ENCODE data around the gene ADCY10. TPM values are rescaled to one million over a fixed set of nuclear protein-coding genes. Genes with fewer than 3 reads are reported as not detected.

Gene ADCY10
- total and polyA plus RNA-seq, 2 of the 8 experiments (the other 6 are each of a cell fraction or from before 2014, with no cell fraction given): 0.02 TPM; not detected in 1

DNA sequence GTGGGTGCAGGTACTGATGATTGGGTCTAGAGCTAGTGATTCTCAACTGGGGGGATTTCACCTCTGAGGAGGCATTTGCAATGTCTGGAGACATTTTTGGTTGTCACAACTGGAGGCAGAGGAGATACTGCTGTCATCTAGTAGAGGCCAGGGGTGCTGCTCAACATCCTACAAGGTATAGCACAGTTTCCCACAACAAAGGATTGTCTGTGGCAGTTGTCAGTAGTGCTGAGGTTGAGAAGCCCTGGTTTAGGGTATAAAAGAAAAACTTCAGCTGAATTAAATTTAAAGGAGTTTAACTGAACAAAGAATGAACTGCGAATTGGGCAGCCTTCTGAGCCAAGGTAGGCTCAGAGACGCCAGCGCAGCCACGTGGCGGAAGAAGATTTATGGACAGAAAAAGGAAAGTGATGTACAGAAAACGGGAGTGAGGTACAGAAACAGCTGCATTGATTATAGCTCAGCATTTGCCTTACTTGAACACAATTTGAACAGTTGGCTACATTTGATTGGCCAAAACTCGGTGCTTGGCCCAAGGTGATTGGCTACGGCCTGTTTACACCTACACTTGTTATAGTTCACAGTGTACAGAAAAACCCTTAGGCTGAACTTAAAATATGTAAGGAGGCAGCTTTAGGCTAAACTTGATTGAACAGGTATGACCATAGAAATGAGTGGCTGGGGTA is 151.7 kb downstream of the ADCY10 start:
- ChIA-PET POLR2A (ENCODE audit: partially characterized antibody) (interaction anchor here (0.8 kb wide), 1 partner anchor 9 kb away, joined by 3 read pairs; no protein-coding TSS in a partner anchor), CTCF (ENCODE audit: partially characterized antibody) (interaction anchor here (0.8 to 1.9 kb wide), 7 partner anchors 35 to 320 kb away, joined by 3 to 11 read pairs (median 5); no protein-coding TSS in a partner anchor)
- H4K8ac ChIP-seq (ENCODE audit: extremely low read depth, insufficient read depth, low read length): no peak overlapping the region
- no peak overlapping the region for H2AK5ac ChIP-seq (ENCODE audit: low read depth, low read length)
- no peak overlapping the region for H3K23ac ChIP-seq (ENCODE audit: insufficient read length)
- no peak for FAIRE-seq
- no peaks in the 10 kb centered on the region; a peak in 1 of 7 replicates for H3K4me1 ChIP-seq (replicated peaks in 1 of 4; ENCODE audit: control insufficient read depth in 3 of 4, insufficient read depth in 4 of 4, low read length in 3 of 4)
- H3K9me3 ChIP-seq (ENCODE audit: insufficient read depth in 2 of 2, low read depth in 1 of 2, low read length in 1 of 2): no peaks in the 10 kb centered on the region
- DNase-seq (ENCODE audit: low read depth in 1 of 2, low spot score in 2 of 2): no peak
- peaks cover 2 to 51% of the 10 kb centered on the region in 2 experiments; a peak in 3 of 4 replicates for H3K79me2 ChIP-seq (ENCODE audit: control insufficient read depth in 1 of 2, insufficient read depth in 2 of 2, low read length in 2 of 2)
- H3K4me3 ChIP-seq (ENCODE audit: extremely low read depth in 1 of 4, insufficient read depth in 2 of 4, low read depth in 3 of 4, low read length in 4 of 4): no peak overlapping the region
- H3K18ac ChIP-seq (ENCODE audit: extremely low read depth, low read length): no peak overlapping the region
- 91% methylated on average over 8 of the region's 8 CpGs; no CpG with 5 or more reads in 1 of the 2 experiments for WGBS, 2 experiments (ENCODE audit: extremely low coverage in 1 of 2, insufficient coverage in 1 of 2, insufficient read length in 1 of 2, insufficient replicate concordance in 2 of 2, low coverage in 1 of 2, low lambda C conversion rate in 2 of 2, missing lambda C conversion rate in 1 of 2)
- peaks cover 10% of the 10 kb centered on the region for H3K79me1 ChIP-seq (ENCODE audit: low read depth, low read length)
- peaks cover 2 to 9% of the 10 kb centered on the region in 2 experiments for H4K20me1 ChIP-seq (replicated peaks in 1 of 2; ENCODE audit: control insufficient read depth in 1 of 2, insufficient read depth in 2 of 2, low read length in 2 of 2)
- no peak overlapping the region for H2BK20ac ChIP-seq (ENCODE audit: low read length)
- TF ChIP-seq SUZ12 (IDR thresholded peaks at IDR 0.05; ENCODE audit: low read length): no peak
- no peak for TF ChIP-seq RAD21 (IDR thresholded peaks at IDR 0.05 in 1 of 2, conservative IDR thresholded peaks at IDR 0.05 in 1 of 2; ENCODE audit: low read depth in 2 of 2, low read length in 2 of 2)
- no peak for TF ChIP-seq SIX5 (IDR thresholded peaks at IDR 0.05; ENCODE audit: low read depth, low read length)
- no peak for TF ChIP-seq TCF12 (IDR thresholded peaks at IDR 0.05; ENCODE audit: low read depth, low read length)
- no peak overlapping the region for H3K4ac ChIP-seq (replicated peaks; ENCODE audit: insufficient read length, low read depth, low read length)
- H3K9ac ChIP-seq (replicated peaks in 1 of 4; ENCODE audit: extremely low read depth in 1 of 4, low read depth in 3 of 4, low read length in 3 of 4): no peak overlapping the region
- no peak overlapping the region for H2BK120ac ChIP-seq (replicated peaks; ENCODE audit: low read depth, low read length)
- no peak overlapping the region for H3K56ac ChIP-seq (replicated peaks; ENCODE audit: insufficient read length, low read depth, low read length)
- H2AFZ ChIP-seq (ENCODE audit: low read length): no peak overlapping the region
- no peak overlapping the region for H3K4me2 ChIP-seq (ENCODE audit: insufficient read depth in 1 of 2, low read depth in 2 of 2, low read length in 2 of 2)
- no peak overlapping the region for H3K14ac ChIP-seq (ENCODE audit: insufficient read length)
- H3K23me2 ChIP-seq (ENCODE audit: low read depth, low read length): no peaks in the 10 kb centered on the region; the same call in 1 of the 2 replicates
- no peak overlapping the region for H3K27ac ChIP-seq (ENCODE audit: low read depth, low read length)
- H3K36me3 ChIP-seq (ENCODE audit: control insufficient read depth in 2 of 4, insufficient read depth in 4 of 4, low read length in 3 of 4): peaks cover 0 to 14% (median 0%) of the 10 kb centered on the region in 4 experiments; a peak in 3 of 8 replicates
- no peak overlapping the region for H2BK15ac ChIP-seq (ENCODE audit: low read length)
- no peak overlapping the region for H4K5ac ChIP-seq (ENCODE audit: insufficient read length, low read depth, low read length)
- no peak overlapping the region for H4K91ac ChIP-seq (replicated peaks; ENCODE audit: insufficient read length, low read length)
- no peak overlapping the region for H2BK5ac ChIP-seq (ENCODE audit: low read depth, low read length)
- no peaks in the 10 kb centered on the region for H3K27me3 ChIP-seq (replicated peaks in 1 of 4; ENCODE audit: control insufficient read depth in 3 of 4, extremely low read depth in 1 of 4, insufficient read depth in 3 of 4, low read length in 3 of 4)
- H2BK12ac ChIP-seq (ENCODE audit: low read depth, low read length): no peak overlapping the region
